Stimulated activated CD8-positive, alpha-beta memory T cell treated with anti-CD3 and anti-CD28 coated beads, Interleukin-15, amount 100 ng/mL, for 1 hour (primary cell): ENCODE data around the gene FAM20B.
"Not testable (repeated sequence)": the region's sequence is repeated elsewhere in the genome, so short reads cannot be mapped to it uniquely, and the experiment has no call there.

Source experiments
- DNase-seq: peaks from one replicate; pipeline ENCODE4 v3.0.0-alpha.2; 2020; ENCODE audit warnings: low read depth

Gene FAM20B

DNA sequence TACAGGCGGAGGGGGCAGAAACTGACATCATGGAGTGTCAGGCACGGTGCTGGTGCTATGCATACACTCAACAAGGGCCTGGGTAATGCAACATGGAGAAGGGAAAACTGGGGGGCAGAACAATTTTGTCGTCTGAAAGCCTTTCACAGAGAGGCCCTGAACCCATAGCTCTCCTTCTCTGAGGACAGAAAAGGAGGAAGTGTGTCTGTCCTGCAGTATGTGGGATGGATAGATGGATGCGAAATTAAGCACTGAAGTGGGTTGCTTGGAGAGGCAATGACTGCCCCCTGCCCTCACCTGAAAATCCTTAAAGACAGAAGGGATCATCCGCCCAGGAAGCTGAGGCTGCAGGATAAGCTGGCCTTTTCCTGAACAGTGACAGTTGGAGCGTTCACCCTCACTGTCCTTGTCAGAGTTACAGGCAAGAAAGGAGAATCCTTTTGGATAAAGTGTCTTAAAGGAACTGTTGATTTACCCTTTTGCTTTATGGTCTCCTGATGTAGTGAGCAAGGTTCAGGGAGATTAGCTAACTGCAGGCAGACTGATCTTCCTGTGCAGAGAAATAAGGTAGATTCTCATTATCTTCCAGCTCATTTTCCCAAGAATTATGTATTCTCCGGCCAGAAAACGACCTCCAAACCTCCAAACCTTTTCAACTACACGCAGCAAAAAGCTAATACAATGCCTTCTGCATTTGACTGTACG is 1.6 kb upstream of the FAM20B start:
- no peak for DNase-seq

DNA sequence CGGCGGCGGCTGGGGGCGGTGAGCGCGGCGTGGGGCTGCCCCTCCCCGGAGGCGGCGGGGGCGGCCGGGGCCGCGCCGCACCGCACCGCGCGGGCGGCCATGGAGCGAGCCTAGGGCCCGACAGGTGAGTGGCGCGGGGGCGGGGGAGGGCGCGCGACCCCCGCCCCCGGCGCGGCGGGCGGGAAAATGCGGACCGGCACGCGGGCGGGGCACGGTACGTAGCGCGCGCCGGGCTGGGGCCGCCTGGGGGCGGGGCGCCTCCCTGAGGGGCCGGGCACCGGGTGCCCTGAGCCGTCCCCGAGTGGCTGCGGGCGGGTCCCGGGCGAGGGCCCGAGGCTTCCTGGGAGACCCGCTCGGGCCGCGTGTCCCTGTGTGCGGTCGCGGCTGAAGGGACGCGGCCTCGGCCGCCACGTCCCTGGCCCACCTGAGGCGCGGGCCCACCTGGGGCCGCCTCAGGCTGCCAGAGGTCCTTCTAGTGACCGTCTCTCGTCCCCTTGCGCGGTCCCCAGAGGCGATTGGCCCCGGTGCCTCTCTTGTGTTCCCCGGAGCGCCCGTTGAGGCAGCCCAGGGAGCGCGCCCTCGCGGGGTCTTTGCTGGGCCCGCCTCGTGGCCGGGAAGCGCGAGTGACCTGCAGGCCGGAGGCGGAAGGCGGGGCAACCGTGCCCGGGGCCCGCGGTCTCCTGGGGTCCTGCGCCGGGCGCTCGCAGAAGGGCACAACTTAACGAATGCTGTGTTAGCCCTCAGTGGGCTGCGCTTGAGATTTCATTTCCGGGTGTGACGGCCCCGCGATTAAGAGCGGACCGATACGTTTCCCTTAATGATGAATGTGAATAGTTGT is 500 bp downstream of the FAM20B start:
- peak; percentile 37 for DNase-seq

DNA sequence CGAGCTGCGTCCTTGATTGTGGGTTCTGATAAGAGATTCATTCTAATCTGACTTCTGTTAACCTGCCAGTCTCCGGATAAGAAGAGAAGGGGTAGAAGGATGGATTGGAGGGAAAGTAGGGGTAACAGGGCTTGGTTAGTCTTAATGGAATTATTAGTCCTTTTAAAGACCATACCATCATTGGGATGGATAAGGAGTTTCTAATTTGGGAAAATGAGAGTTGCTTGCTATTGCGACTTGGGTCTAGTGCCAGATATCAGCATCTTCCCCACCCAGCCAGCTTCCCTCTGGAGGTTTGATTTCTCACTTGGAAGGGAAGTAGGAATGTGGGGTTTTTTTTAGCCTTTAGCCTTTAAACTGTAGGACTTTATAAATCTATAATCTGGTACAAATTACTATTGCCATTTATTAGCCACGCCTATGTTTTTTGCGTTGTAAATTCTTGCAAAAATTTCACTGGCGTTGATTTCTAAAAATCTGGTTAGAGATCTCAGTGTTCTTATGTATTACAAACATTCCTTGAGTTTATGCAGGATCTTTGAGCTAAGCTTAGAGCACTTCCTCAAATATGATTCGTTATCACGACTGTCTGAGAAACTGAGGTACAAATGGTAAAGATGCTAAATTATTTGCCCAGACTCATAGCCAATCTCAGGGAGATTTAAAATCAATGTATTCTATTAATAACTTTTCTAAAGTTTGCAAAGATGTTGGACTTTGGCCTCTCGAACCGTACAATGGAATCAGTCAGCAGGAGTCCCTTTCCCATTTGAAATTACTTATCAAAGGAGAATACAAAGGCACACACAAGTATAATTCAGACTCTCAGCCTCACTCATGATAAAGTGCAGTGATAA is 1.3 kb downstream of the FAM20B start:
- DNase-seq: no peak

DNA sequence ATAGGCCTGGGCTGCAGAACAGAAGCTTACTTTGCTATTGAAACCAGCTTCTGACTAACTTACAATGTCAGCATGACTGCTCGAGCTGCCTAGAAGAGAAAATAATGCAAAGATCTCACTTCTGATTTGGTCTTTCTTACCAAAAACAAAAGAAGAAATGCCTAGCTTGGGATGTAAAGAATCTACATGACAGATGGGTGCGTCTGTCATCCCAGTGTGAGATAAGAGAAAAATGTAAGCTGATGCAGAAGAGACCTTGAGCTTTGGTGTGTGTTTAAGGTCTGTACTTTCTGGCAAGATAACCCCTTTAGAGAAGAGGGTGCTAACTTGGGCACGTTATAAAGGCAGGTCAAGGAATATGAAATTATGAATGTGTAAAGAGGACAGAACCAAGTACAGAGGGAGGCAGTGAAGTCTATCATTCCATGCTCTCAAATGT is 3.6 kb downstream of the FAM20B start:
- DNase-seq: no peak

DNA sequence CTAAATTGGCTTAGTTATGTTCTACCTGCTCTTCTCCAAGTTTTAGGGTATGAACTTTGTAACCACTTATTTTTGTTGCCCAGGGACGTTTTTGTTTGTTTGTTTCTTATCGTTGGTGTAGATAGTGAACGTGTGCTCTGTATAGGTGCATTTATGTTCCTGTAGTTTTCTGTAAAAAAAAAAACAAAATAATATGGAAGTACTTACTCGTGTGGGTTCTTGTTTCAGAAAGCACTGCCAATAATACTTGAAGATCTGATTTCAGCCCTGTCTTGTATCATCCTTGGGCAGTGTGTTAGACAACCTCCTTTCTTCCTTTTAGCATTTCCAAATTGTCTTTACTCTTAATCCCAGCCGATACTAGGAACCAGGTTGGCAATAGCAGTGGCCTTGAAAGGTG is 4.4 kb downstream of the FAM20B start:
- DNase-seq: no peak

DNA sequence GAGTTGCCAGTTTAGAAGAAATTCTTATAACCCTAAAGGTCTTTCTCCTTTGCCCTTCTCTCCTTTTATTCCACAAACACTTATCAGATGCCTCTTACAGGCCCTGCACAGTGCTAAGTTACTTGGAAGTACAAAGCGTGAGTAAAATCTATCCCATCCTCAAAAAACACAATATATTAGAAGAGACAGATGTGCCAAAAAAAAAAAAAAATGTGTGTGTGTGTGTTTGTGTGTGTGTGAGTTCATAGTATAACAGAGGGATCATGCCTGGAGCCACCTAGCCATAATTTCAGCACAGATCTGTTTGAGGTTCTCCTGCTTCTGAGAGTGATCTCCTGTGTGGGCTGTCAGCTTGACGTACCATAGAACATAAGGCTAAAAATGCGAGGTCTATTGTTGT is 5.0 kb downstream of the FAM20B start:
- DNase-seq: no peak

DNA sequence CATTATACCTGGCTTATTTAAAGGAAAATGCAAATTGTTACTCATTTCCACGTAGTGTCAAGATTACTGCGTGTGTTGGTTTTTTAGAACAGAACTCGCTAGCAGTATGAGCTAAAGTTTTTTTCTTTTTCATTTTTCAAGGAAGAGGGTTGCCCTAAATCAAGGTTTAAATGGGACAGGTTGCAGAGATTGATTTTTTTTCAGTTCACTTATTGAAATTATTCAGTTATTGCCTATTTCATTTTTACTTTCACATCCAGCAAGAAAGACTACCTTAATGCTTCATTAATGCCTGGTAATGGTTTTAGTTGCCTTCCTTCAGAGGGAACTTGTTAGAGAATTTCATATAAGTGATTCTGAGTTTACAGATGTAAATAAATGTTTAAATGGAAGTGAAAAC is 5.6 kb downstream of the FAM20B start:
- DNase-seq: no peak

DNA sequence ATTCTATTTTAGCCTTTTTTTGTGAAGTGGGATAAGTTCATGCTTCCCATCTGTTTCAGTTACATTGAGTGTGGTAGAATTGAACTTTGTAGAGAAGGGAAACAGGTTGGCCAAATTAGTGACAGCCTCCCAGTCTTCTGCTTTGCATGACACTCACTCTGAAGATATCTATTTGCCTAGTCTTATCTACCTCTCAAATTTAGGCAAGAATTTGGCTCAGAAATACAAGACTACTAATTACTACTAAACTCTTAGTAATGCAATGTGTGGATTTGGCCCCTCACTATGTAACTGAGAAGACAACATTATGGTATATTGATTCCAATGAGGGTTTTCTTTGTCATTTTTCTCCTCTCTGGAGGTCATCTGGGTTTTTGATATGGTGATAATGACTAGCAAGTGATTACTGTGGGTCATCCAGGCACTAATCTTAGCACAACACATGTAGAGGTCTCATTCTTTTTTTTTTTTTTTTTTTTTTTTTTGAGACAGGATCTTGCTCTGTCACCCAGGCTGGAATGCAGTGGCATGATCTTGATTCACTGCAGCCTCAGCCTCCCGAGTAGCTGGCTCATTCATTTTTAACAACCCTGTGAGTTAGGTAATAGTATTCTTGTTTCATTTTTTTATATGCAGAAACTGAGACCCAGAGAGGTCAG is 6.3 kb downstream of the FAM20B start:
- DNase-seq: no peak

DNA sequence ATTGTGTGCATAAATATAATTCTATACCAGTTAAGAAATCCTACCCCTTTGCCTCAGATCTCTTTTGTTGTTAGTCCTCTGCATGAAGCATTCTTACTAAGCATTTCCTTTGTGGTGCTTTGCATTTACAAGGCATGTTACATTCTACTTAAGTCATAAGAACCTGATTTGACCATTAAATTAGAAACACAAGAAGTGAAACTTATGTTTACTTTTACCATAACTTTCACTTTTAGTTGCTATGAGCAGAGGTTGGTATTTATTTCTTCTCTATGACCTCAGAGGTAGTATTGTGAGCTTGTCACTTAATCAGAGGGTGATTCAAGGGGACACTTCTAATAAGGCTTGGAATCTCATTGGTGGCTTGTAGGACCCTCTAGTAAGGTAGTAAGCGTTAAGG is 9.0 kb downstream of the FAM20B start:
- no peak for DNase-seq

DNA sequence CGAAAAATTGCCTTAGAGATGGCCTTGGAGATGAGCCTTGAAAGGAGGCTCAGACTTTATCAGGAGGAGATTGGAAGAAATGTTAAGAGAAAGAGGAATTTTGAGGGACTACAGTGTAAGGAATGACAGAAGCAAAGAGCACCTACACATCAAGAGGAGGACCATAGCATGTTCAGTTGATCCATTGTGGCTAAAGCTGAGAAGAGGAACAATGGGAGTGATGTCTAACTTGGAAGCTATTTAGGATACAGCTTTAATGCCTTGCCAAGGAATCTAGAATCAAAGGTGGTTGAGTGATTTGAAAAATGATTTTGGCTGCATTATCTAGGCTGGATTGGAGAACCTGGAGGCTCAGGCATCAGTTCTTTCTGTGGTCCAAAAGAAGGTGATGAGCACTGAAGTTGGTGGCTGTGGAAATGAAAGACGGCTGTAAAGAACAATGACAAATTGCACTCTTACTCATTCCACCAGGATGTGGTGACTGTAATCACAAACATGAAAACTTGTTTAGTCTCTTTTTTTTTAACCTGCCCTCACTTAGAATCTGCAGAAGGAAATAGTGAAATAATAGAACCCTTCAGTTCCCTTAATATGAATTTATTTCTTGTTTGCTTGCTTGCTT is 11.3 kb downstream of the FAM20B start:
- no peak for DNase-seq

DNA sequence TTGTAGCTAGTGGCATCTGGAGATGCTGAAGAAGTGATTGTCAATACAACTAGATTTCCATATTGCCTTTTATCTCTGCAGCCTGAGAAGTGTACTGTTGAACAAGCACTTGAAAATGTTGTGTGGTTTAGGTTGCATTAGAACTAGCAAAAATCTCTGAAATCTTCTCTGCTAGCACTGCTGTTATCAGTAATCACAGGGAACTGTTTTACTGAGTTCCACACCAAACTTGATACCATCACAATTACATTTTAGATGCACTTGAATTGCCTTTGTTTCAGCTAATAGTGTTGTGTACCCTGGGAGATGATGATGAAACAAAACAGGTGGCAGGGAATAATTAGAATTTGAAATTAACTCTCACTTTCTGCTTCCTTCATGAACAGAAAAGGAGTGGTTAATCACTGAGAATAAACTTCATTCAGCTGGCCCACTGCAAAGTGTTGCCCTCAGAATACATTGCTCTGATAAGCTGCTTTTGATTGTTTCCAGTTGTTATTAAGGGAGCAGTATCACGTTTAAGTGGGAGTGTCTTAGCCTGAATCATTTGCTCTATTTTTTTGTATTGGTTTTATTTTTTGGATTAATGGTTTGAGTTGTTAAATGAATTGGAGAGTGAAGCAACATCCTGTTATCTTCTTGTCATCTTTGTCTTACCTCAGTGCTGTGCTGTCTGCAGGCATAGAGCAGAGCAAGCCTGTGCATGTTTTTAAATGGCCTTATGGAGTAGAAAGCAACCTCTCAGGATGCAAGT is 13.0 kb downstream of the FAM20B start:
- no peak for DNase-seq

DNA sequence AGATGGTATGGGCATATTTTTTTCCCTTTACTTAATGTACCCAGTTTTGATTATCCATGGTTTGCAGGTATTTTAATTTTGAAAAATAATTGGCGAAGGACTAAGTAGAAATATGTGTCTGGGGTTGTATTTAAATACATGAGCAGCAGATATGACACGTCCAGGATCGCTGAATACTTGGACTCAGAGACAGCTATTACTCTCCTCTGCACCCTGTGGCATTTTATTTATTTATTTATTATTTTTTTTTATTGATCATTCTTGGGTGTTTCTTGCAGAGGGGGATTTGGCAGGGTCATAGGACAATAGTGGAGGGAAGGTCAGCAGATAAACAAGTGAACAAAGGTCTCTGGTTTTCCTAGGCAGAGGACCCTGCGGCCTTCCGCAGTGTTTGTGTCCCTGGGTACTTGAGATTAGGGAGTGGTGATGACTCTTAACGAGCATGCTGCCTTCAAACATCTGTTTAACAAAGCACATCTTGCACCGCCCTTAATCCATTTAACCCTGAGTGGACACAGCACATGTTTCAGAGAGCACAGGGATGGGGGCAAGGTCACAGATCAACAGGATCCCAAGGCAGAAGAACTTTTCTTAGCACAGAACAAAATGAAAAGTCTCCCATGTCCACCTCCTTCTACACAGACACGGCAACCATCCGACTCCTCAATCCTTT is 13.9 kb downstream of the FAM20B start:
- not testable (repeated sequence) for DNase-seq

DNA sequence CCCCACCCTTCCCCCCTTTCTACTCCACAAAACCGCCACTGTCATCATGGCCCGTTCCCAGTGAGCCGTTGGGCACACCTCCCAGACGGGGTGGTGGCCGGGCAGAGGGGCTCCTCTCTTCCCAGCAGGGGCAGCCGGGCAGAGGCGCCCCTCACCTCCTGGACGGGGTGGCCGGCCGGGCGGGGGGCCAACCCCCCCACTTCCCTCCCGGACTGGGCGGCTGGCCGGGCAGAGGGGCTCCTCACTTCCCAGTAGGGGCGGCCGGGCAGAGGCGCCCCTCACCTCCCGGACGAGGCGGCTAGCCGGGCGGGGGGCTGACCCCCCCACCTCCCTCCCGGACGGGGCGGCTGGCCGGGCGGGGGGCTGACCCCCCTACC is 14.5 kb downstream of the FAM20B start:
- not testable (repeated sequence) for DNase-seq

DNA sequence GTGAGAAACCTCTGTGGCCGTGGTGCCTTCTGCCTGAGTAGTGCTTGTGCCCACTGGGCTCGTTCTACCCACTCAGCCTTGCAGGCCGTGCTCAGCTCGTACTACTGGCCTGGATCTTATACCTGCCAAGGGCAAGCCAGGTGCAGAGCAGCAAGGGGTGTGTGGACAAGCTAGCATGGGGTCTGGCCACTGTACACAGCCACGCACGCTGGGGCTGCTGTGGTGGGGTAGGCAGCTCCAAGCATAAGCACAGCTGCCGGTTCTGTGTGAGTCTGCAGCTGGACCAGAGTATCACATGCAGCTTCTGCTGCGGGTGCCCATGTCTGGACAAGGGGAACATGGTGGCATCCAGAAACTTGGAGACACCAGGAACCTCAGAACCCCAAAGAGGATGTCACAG is 16.4 kb downstream of the FAM20B start:
- DNase-seq: no peak

DNA sequence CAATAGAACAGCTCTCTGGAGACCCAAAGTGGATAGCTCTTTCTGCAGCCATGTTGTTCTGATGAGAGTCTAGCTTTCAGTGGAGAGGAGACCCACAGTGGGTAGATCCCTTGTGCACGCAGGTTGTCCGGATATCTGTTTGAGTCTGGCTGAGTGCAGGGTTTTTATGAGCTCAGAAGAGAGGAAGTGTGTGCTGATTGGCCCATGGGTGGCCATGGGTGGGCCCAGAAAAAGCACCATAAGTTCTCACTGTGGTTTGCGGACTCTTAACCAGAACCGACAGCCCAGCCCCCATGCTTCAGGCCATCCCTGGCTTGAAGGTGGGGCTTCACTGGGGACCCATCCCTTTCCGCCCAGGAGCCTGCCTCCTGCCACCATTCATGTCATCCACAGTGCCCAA is 17.0 kb downstream of the FAM20B start:
- no peak for DNase-seq

DNA sequence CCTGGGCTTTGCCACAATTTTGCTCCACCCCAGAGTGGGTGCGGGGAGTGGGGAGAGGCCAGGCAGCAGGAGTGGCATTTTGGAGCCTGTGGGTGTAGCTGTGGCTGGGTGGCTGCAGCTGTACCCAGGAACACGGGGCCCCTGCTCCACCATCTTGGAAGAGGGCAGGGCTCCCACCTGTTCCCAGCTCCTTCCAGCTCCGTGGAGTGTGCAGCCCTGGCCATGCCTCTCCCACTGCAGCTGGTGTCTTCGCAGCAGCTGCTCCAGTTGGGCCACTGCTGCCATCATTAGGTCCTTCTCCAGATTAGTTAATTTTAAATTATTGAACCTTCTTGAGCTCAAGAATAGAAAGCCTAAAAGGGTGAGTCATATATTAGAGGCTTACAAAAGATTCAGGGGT is 17.6 kb downstream of the FAM20B start:
- DNase-seq: no peak

DNA sequence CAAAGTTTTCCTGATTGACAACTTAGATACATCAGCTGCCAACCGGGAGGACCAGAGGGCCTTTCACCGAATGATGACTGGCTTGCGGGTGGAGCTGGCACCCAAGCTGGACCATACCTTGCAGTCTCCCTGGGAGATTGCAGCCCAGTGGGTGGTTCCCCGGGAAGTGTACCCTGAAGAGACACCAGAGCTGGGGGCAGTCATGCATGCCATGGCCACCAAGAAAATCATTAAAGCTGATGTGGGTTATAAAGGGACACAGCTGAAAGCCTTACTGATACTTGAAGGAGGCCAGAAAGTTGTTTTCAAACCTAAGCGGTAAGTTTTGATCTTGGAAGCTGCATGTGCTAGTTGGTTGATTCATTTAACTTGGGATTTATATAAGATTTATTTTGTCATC is 18.2 kb downstream of the FAM20B start:
- no peak for DNase-seq

DNA sequence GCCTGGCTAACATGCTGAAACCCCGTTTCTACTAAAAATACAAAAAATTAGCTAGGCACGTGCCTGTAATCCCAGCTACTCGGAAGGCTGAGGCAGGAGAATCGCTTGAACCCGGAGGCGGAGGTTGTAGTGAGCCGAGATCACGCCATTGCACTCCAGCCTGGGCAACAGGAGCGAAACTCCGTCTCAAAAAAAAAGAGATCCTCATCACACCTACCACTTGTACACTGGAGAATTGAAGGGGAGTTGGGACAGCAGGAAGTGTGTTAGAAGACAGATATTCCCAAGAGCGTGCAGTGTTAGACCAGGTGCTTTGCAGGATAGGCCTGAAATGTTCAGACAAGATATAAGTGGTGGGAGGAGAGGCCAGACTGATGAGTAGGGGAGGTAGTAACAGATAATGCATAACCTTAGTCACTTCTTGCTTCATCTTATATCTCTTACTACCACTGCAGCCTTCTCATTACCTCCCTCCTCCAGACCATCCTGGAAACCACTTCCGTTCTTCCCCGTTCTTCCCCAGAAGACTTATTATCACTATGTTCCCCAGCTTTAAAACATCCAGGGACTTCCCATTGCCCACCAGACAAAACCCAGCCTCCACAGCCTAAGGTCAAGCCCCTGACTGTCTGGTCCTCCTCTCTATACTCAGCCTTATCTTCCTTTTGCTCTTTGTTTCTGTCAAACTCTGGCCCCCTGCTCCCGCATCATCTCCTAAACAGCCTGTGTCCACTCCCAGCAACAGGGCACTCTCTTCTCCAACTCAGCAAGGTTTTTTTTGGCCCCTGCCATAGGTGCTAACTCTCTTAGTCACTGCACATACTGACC is 21.3 kb downstream of the FAM20B start:
- DNase-seq: no peak

DNA sequence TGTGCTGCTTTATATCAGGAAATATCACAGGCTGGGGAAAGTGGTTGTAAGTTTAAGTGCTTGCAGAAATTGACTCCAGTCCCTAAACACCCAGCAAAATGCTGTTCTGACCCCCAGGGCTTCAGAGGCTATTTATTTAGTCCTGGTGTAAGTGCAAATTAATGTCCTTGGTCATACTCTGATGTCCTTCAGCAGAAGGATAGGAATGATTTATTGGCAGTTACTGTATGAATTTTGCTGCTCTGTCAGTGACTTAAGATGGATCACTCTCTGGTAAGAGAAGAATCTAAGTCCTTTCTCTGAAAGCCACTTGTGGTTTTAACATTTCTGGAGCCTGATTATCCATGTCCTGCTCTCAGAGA is 21.9 kb downstream of the FAM20B start:
- no peak for DNase-seq
